Activated T-helper 1 cell treated with anti-CD3 and anti-CD28 coated beads, Interleukin-12 subunit alpha, Interleukin-12 subunit beta, Interleukin-2, Interleukin-4 antibody, amounts not matched to agents 30 ng/mL and 10 ng/mL and 1 ng/mL, durations not matched to agents 14 hours and 24 hours and 36 hours (primary cell): ENCODE data around the gene GPA33. TPM values are rescaled to one million over a fixed set of nuclear protein-coding genes. Genes with fewer than 3 reads are reported as not detected.

Experiments
- DNase-seq: peaks from one replicate; pipeline ENCODE4 v3.0.0; 2021; ENCODE audit warnings: low spot score
- H3K27ac Mint-ChIP-seq: one replicate; pipeline ENCODE4 v1.8.0; 2021; ENCODE audit warnings: mild to moderate bottlenecking, mixed read lengths
- H3K27me3 Mint-ChIP-seq: one replicate; pipeline ENCODE4 v1.8.0; 2022; ENCODE audit warnings: mild to moderate bottlenecking, moderate library complexity, mixed read lengths; ENCODE audit not compliant: insufficient read depth
- H3K36me3 Mint-ChIP-seq: one replicate; pipeline ENCODE4 v1.8.0; 2021; ENCODE audit warnings: low read depth, mixed read lengths
- H3K4me1 Mint-ChIP-seq: one replicate; pipeline ENCODE4 v1.8.0; 2021; ENCODE audit warnings: low read depth, mixed read lengths
- H3K4me3 Mint-ChIP-seq: one replicate; pipeline ENCODE4 v1.8.0; 2021; ENCODE audit warnings: mild to moderate bottlenecking, moderate library complexity, mixed read lengths
- H3K9me3 Mint-ChIP-seq: one replicate; pipeline ENCODE4 v1.8.0; 2021; ENCODE audit warnings: mixed read lengths
- intact Hi-C: fragments of 100-400 bp; cut with micrococcal nuclease; formaldehyde crosslinking; loops from one replicate; pipeline ENCODE4 v1.15.1; 2024
- total RNA-seq: library from RNA; stranded (reverse); gene quantifications from 2 replicates; pipeline ENCODE4 v1.2.3, GENCODE V29; 2022

GPA33 gene
- total RNA-seq = 0.07 and 0.08 TPM in 2 replicates

GRCh38 chr1:167090314-167090942, at the start of gene GPA33:
Gene GPA33, minus strand, starts transcription at chr1:167090377. Its CDS starts 90 bp downstream, at chr1:167090287.
- intact Hi-C loops = no loop called here
- no peaks in the 10 kb centered on the region for H3K27me3 Mint-ChIP-seq
- H3K27ac Mint-ChIP-seq = peak within 1 kb of the TSS; percentile 85
- H3K36me3 Mint-ChIP-seq = no peaks in the 10 kb centered on the region
- no peak for DNase-seq
- no peaks in the 10 kb centered on the region for H3K9me3 Mint-ChIP-seq
- H3K4me1 Mint-ChIP-seq = peaks cover 10% of the 10 kb centered on the region
- peak within 1 kb of the TSS; percentile 34 for H3K4me3 Mint-ChIP-seq

GRCh38 chr1:167138703-167139102, 48.5 kb upstream of the GPA33 start:
- no peak for DNase-seq
- Mint-ChIP-seq H3K27ac (no peak overlapping the region), H3K27me3 (peaks cover 30% of the 10 kb centered on the region), H3K36me3 (no peaks in the 10 kb centered on the region), H3K4me1 (no peaks in the 10 kb centered on the region), H3K9me3 (no peaks in the 10 kb centered on the region), H3K4me3 (no peak overlapping the region)
- intact Hi-C loops = loop anchor here (5.0 kb wide), 1 partner anchor 69 kb away; no protein-coding TSS in a partner anchor

GRCh38 chr1:167137793-167138510, 47.8 kb upstream of the GPA33 start:
- intact Hi-C loops = loop anchor here (5.0 kb wide), 1 partner anchor 69 kb away; no protein-coding TSS in a partner anchor
- no peaks in the 10 kb centered on the region for H3K9me3 Mint-ChIP-seq
- no peaks in the 10 kb centered on the region for H3K4me1 Mint-ChIP-seq
- H3K27ac Mint-ChIP-seq = no peak overlapping the region
- H3K27me3 Mint-ChIP-seq = peaks cover 33% of the 10 kb centered on the region
- no peaks in the 10 kb centered on the region for H3K36me3 Mint-ChIP-seq
- DNase-seq = no peak
- no peak overlapping the region for H3K4me3 Mint-ChIP-seq

DNA sequence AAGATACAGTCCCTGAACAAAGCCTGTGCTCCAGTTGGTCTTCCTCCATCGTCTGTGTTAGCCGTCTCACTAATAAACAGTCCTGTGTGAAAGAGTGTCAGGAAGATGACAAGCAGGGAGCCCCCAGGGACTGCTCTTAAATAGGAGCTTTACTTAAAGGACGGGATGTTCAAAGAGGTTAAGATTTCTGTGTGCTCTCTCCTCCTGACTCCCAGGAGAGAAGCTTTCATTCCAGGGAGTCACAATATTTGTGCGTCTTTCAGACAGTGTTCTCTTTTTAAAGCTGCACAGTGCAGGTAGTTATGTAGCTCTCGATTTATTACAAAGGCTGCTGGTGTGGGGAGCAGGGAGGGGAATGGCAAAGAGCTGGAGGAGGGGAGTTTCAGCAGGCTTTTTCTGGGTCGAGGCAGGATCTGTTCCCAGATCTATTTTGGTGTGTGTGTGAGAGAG, 47.2 kb upstream of the GPA33 start:
- DNase-seq = no peak
- Mint-ChIP-seq H3K27ac (no peak overlapping the region), H3K4me3 (no peak overlapping the region), H3K4me1 (no peaks in the 10 kb centered on the region), H3K36me3 (no peaks in the 10 kb centered on the region), H3K27me3 (peaks cover 33% of the 10 kb centered on the region), H3K9me3 (no peaks in the 10 kb centered on the region)
- intact Hi-C loops = loop anchor here (5.0 kb wide), 1 partner anchor 70 kb away; no protein-coding TSS in a partner anchor

GRCh38 chr1:167136806-167137205, 46.6 kb upstream of the GPA33 start:
- H3K27me3 Mint-ChIP-seq = peaks cover 33% of the 10 kb centered on the region
- H3K4me3 Mint-ChIP-seq = no peak overlapping the region
- intact Hi-C loops = loop anchor here (5.0 kb wide), 1 partner anchor 70 kb away; no protein-coding TSS in a partner anchor
- H3K27ac Mint-ChIP-seq = no peak overlapping the region
- H3K4me1 Mint-ChIP-seq = no peaks in the 10 kb centered on the region
- H3K36me3 Mint-ChIP-seq = no peaks in the 10 kb centered on the region
- H3K9me3 Mint-ChIP-seq = no peaks in the 10 kb centered on the region
- DNase-seq = no peak

- Mint-ChIP-seq H3K4me3 (no peak overlapping the region), H3K36me3 (no peaks in the 10 kb centered on the region), H3K27me3 (peaks cover 33% of the 10 kb centered on the region), H3K4me1 (no peaks in the 10 kb centered on the region), H3K9me3 (no peaks in the 10 kb centered on the region), H3K27ac (no peak overlapping the region)
- intact Hi-C loops = loop anchor here (5.0 kb wide), 1 partner anchor 71 kb away; no protein-coding TSS in a partner anchor
- DNase-seq = no peak
Observed at GRCh38 chr1:167136191-167136614, 46.0 kb upstream of the GPA33 start.

- Mint-ChIP-seq H3K27ac (no peak overlapping the region), H3K9me3 (no peaks in the 10 kb centered on the region), H3K36me3 (no peaks in the 10 kb centered on the region), H3K27me3 (peaks cover 26% of the 10 kb centered on the region), H3K4me3 (no peak overlapping the region), H3K4me1 (no peaks in the 10 kb centered on the region)
- no peak for DNase-seq
- intact Hi-C loops = loop anchor here (5.0 kb wide), 1 partner anchor 72 kb away; no protein-coding TSS in a partner anchor
Observed at GRCh38 chr1:167135281-167135840, 45.2 kb upstream of the GPA33 start.

- Mint-ChIP-seq H3K9me3 (no peaks in the 10 kb centered on the region), H3K36me3 (no peaks in the 10 kb centered on the region), H3K27me3 (peaks cover 28% of the 10 kb centered on the region), H3K4me3 (no peak overlapping the region), H3K27ac (no peak overlapping the region), H3K4me1 (no peaks in the 10 kb centered on the region)
- no peak for DNase-seq
- intact Hi-C loops = no loop called here
Observed at GRCh38 chr1:167132301-167133010, 42.3 kb upstream of the GPA33 start.

- intact Hi-C loops = no loop called here
- Mint-ChIP-seq H3K36me3 (no peaks in the 10 kb centered on the region), H3K4me1 (no peaks in the 10 kb centered on the region), H3K4me3 (no peak overlapping the region), H3K9me3 (no peaks in the 10 kb centered on the region), H3K27me3 (peaks cover 24% of the 10 kb centered on the region), H3K27ac (no peak overlapping the region)
- DNase-seq = no peak
Observed at GRCh38 chr1:167130829-167131510, 40.8 kb upstream of the GPA33 start.

GRCh38 chr1:167128261-167129227, 38.4 kb upstream of the GPA33 start:
- no peak overlapping the region for H3K27ac Mint-ChIP-seq
- H3K36me3 Mint-ChIP-seq = no peaks in the 10 kb centered on the region
- H3K27me3 Mint-ChIP-seq = peaks cover 22% of the 10 kb centered on the region
- no peaks in the 10 kb centered on the region for H3K9me3 Mint-ChIP-seq
- intact Hi-C loops = loop anchor here (1.0 kb wide), 1 partner anchor 62 kb away; no protein-coding TSS in a partner anchor
- no peak overlapping the region for H3K4me3 Mint-ChIP-seq
- H3K4me1 Mint-ChIP-seq = no peaks in the 10 kb centered on the region
- no peak for DNase-seq

- no peaks in the 10 kb centered on the region for H3K36me3 Mint-ChIP-seq
- H3K4me3 Mint-ChIP-seq = no peak overlapping the region
- H3K9me3 Mint-ChIP-seq = no peaks in the 10 kb centered on the region
- no peaks in the 10 kb centered on the region for H3K4me1 Mint-ChIP-seq
- H3K27ac Mint-ChIP-seq = no peak overlapping the region
- peaks cover 20% of the 10 kb centered on the region for H3K27me3 Mint-ChIP-seq
- no peak for DNase-seq
- intact Hi-C loops = no loop called here
Observed at GRCh38 chr1:167127661-167128060, 37.5 kb upstream of the GPA33 start.
